WTC11 (cell line): ENCODE data around the gene MAPKAP1.

Source experiments
- GABPB1 ChIP-seq: sonication (generic); formaldehyde crosslinking; IDR thresholded peaks from 2 replicates; pipeline ENCODE4 v1.8.1; 2023; ENCODE audit warnings: mild to moderate bottlenecking, missing genetic modification reagents
- RELA ChIP-seq: sonication (generic); formaldehyde crosslinking; IDR thresholded peaks from 2 replicates; pipeline ENCODE4 v1.8.1; 2022; ENCODE audit warnings: missing genetic modification reagents, mild to moderate bottlenecking, borderline replicate concordance
- TF ChIP-seq, protein P1 (sequence below): sonication (generic); formaldehyde crosslinking; IDR thresholded peaks from 2 replicates; pipeline ENCODE4 v1.8.0; 2022; ENCODE audit warnings: mild to moderate bottlenecking, missing genetic modification reagents
- TF ChIP-seq, protein P2 (sequence below): fragments of 200-600 bp; IDR thresholded peaks from 2 replicates; pipeline ENCODE4 v1.8.0; 2022; ENCODE audit warnings: antibody characterized with exemption

DNA sequence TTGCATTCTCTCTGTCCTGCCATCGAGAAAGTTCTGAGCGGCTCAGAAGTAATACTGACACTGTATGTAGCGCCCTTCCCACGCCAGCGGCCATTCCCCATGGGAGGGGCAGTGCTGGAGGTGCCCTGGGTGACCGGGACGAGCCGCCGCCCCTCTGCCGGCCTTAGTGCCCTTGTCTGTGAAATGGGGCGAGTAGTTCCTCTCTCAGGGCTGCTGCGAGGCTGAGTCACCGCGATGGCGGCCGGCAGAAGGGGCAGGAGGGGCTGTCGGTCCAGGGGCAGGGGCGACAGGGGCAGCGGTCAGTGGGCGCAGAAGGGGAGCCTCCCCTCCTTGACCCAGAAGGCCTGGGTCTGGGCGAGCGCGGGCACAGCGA lies 296.5 kb downstream of the MAPKAP1 start:
- TF ChIP-seq, protein P1, sequence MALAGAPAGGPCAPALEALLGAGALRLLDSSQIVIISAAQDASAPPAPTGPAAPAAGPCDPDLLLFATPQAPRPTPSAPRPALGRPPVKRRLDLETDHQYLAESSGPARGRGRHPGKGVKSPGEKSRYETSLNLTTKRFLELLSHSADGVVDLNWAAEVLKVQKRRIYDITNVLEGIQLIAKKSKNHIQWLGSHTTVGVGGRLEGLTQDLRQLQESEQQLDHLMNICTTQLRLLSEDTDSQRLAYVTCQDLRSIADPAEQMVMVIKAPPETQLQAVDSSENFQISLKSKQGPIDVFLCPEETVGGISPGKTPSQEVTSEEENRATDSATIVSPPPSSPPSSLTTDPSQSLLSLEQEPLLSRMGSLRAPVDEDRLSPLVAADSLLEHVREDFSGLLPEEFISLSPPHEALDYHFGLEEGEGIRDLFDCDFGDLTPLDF, result no peak
- TF ChIP-seq GABPB1 (CRISPR knock-in tag), result no peak
- TF ChIP-seq, protein P2, sequence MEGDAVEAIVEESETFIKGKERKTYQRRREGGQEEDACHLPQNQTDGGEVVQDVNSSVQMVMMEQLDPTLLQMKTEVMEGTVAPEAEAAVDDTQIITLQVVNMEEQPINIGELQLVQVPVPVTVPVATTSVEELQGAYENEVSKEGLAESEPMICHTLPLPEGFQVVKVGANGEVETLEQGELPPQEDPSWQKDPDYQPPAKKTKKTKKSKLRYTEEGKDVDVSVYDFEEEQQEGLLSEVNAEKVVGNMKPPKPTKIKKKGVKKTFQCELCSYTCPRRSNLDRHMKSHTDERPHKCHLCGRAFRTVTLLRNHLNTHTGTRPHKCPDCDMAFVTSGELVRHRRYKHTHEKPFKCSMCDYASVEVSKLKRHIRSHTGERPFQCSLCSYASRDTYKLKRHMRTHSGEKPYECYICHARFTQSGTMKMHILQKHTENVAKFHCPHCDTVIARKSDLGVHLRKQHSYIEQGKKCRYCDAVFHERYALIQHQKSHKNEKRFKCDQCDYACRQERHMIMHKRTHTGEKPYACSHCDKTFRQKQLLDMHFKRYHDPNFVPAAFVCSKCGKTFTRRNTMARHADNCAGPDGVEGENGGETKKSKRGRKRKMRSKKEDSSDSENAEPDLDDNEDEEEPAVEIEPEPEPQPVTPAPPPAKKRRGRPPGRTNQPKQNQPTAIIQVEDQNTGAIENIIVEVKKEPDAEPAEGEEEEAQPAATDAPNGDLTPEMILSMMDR, result no peak
- no peak for TF ChIP-seq RELA
